Vagina (tissue), 2 donors: ENCODE measurements around the gene SLC12A2. TPM values are rescaled to one million over a fixed set of nuclear protein-coding genes. Genes with fewer than 3 reads are reported as not detected.

Experiments used
- DNase-seq, 2 donors: peaks; one replicate each; pipeline ENCODE4 v3.0.0-alpha.2; 2017; ENCODE audit errors: extremely low spot score in 2 of 2
- H3K27ac ChIP-seq: fragments of 200-600 bp; sonication (generic); one replicate; pipeline ENCODE4 v1.5.1; 2019
- H3K27me3 ChIP-seq: fragments of 200-600 bp; sonication (generic); one replicate; pipeline ENCODE4 v1.5.1; 2019
- H3K36me3 ChIP-seq, 2 donors: fragments of 200-600 bp; sonication (generic); one replicate each; pipeline ENCODE4 v1.5.1; 2017 to 2019
- H3K4me1 ChIP-seq: fragments of 200-600 bp; sonication (generic); one replicate; pipeline ENCODE4 v1.5.1; 2019
- H3K4me3 ChIP-seq, 2 donors: fragments of 200-600 bp; sonication (generic); 1 replicate in 1 of 2; 2 replicates in 1 of 2; pipeline ENCODE4 v1.5.1; 2016 to 2019
- H3K9me3 ChIP-seq: fragments of 200-600 bp; sonication (generic); one replicate; pipeline ENCODE4 v1.5.1; 2019
- POLR2A ChIP-seq, 2 donors: fragments of 450-650 bp; IDR thresholded peaks; one replicate each; pipeline ENCODE4 v1.6.1; 2017; ENCODE audit warnings: antibody characterized with exemption in 2 of 2, mild to moderate bottlenecking in 2 of 2, moderate library complexity in 2 of 2
- POLR2AphosphoS5 ChIP-seq, 2 donors: sonication (generic); formaldehyde crosslinking; IDR thresholded peaks; one replicate each; pipeline ENCODE4 v1.9.0; 2017; ENCODE audit warnings: antibody characterized with exemption in 2 of 2, mild to moderate bottlenecking in 2 of 2, low read depth in 1 of 2; ENCODE audit not compliant: insufficient read depth in 1 of 2
- intact Hi-C: fragments of 100-400 bp; cut with DNase I; formaldehyde crosslinking; loops from one replicate; pipeline ENCODE4 v1.15.1; 2023
- total RNA-seq: library from RNA; depleted of rRNA; stranded (reverse); fragments of >200 nt; gene quantifications from one replicate; pipeline ENCODE4 v1.2.3, GENCODE V29; 2016
- TF ChIP-seq, protein P1 (sequence below), 3 experiments: fragments of 450-650 bp in 2 of 3; fragments of 200-600 bp in 1 of 3; sonication (generic) in 1 of 3; IDR thresholded peaks; one replicate each; pipeline ENCODE4 v1.5.1; 2017 to 2019; ENCODE audit warnings: antibody characterized with exemption in 3 of 3, mild to moderate bottlenecking in 2 of 3, moderate library complexity in 2 of 3

Gene SLC12A2
- total RNA-seq, 1 donor from 2014 or later, result 15.7 TPM

GRCh38 chr5:128199611-128200010 is 116.0 kb downstream of the SLC12A2 start:
- Histone ChIP-seq H3K4me3 (no peak overlapping the region), H3K9me3 (no peaks in the 10 kb centered on the region), H3K27ac (no peak overlapping the region), H3K4me1 (no peaks in the 10 kb centered on the region), H3K27me3 (no peaks in the 10 kb centered on the region), H3K36me3 (no peaks in the 10 kb centered on the region)
- intact Hi-C loops, result loop anchor here (5.0 to 10.0 kb wide), 2 partner anchors 445 to 637 kb away; no protein-coding TSS in a partner anchor
- no peak for DNase-seq
- TF ChIP-seq, protein P1, sequence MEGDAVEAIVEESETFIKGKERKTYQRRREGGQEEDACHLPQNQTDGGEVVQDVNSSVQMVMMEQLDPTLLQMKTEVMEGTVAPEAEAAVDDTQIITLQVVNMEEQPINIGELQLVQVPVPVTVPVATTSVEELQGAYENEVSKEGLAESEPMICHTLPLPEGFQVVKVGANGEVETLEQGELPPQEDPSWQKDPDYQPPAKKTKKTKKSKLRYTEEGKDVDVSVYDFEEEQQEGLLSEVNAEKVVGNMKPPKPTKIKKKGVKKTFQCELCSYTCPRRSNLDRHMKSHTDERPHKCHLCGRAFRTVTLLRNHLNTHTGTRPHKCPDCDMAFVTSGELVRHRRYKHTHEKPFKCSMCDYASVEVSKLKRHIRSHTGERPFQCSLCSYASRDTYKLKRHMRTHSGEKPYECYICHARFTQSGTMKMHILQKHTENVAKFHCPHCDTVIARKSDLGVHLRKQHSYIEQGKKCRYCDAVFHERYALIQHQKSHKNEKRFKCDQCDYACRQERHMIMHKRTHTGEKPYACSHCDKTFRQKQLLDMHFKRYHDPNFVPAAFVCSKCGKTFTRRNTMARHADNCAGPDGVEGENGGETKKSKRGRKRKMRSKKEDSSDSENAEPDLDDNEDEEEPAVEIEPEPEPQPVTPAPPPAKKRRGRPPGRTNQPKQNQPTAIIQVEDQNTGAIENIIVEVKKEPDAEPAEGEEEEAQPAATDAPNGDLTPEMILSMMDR (IDR thresholded peaks at IDR 0.05), result no peak
- TF ChIP-seq POLR2AphosphoS5 (IDR thresholded peaks at IDR 0.05; ENCODE audit: insufficient read depth in 1 of 2, low read depth in 1 of 2) (no peak), POLR2A (IDR thresholded peaks at IDR 0.05) (no peak)

DNA sequence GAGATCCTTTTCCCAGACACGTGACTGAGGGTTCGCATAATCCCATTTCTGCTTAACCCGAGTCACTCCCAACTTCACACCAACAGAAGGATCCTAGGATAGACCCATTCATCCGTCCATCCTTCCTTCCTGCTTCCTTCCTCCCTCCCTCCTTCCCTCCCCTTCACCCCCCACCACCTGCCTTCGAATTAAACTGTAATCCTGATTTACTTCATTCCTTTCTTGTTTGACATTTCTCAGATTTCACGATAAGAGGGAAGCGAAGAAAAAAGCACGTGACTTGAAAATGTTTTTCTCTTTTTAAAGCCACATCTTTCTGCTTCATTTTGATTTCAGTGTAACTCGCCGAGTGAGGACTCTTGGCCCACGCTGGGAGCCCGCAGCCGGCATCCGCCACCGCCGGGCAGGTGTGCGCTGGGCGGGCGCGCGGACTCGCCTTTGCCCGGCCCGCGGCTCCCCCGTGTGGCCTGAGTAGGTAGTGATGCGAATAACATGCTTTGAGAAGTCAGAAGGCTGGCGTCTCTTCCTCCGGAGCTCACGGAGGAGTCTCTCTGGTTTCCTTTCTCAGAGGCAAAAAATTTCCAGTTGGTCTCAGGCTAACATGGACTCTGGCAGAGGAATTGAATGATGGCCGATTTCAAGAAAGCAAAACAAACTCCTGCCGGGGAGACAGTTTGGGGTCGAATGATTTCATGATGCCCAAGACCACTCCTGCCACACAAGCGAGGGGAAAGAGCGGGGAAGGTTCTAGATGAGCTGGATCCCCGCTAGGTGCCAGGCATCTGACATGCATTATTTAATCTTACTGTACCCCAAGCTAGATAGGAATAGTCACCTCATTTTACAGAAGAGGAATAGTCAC is 117.7 kb downstream of the SLC12A2 start:
- no peaks in the 10 kb centered on the region for H3K9me3 ChIP-seq
- no peak overlapping the region for H3K4me3 ChIP-seq
- intact Hi-C loops, result loop anchor here (5.0 to 10.0 kb wide), 2 partner anchors 446 to 639 kb away; no protein-coding TSS in a partner anchor
- H3K27me3 ChIP-seq, result no peaks in the 10 kb centered on the region
- H3K27ac ChIP-seq, result no peak overlapping the region
- no peak for DNase-seq
- H3K4me1 ChIP-seq, result no peaks in the 10 kb centered on the region
- TF ChIP-seq, protein P1 (IDR thresholded peaks at IDR 0.05), result peak; percentile 61 to 84 (median 79)
- no peak for TF ChIP-seq POLR2A (IDR thresholded peaks at IDR 0.05)
- no peak for TF ChIP-seq POLR2AphosphoS5 (IDR thresholded peaks at IDR 0.05; ENCODE audit: insufficient read depth in 1 of 2, low read depth in 1 of 2)
- no peaks in the 10 kb centered on the region for H3K36me3 ChIP-seq

DNA sequence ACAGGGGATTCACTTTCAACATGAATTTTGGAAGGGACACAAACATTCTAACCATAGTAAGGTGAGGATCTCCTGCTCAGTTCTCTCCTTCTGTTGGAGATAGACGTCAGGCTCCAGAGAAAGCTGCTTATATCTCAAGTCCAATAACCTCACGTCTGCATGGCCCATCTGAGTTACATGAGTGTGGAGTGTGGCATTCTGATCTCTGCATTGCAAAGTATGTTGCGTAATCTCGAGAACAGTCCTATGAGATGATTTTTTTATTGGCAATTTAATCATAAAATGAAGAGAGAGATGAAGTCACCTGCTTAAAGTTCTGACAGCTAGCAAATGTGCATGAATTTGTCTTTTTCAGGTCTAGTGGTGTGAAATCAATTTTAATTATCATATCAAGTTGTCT is 118.8 kb downstream of the SLC12A2 start:
- Histone ChIP-seq H3K9me3 (no peaks in the 10 kb centered on the region), H3K27me3 (no peaks in the 10 kb centered on the region), H3K4me3 (no peak overlapping the region), H3K4me1 (no peaks in the 10 kb centered on the region), H3K36me3 (no peaks in the 10 kb centered on the region), H3K27ac (no peak overlapping the region)
- no peak for TF ChIP-seq POLR2A (IDR thresholded peaks at IDR 0.05)
- intact Hi-C loops, result loop anchor here (5.0 to 10.0 kb wide), 2 partner anchors 448 to 640 kb away; no protein-coding TSS in a partner anchor
- DNase-seq, result no peak

DNA sequence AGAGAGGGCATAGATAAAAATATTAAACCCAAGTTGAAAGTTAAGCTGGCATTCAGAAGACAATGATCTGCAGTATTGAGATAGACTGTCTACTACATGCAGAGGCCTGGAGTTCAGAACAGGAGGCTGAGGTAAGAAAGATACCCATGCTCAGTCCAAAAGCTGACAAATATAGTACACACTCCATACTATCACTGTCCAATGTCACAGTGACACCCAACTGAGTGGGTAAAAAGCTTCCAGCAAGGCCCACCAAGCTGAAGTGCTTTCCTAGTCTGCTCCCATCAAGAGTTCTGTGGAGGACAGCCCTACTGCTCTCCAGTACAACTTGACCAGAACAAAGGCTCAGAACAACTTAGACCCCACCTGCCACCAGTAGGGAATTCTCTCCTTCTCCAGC is 124.9 kb downstream of the SLC12A2 start:
- intact Hi-C loops, result loop anchor here (10.0 kb wide), 1 partner anchor 454 kb away; no protein-coding TSS in a partner anchor
- TF ChIP-seq POLR2AphosphoS5 (IDR thresholded peaks at IDR 0.05; ENCODE audit: insufficient read depth in 1 of 2, low read depth in 1 of 2), result no peak
- TF ChIP-seq, protein P1 (IDR thresholded peaks at IDR 0.05), result no peak
- no peak for TF ChIP-seq POLR2A (IDR thresholded peaks at IDR 0.05)

DNA sequence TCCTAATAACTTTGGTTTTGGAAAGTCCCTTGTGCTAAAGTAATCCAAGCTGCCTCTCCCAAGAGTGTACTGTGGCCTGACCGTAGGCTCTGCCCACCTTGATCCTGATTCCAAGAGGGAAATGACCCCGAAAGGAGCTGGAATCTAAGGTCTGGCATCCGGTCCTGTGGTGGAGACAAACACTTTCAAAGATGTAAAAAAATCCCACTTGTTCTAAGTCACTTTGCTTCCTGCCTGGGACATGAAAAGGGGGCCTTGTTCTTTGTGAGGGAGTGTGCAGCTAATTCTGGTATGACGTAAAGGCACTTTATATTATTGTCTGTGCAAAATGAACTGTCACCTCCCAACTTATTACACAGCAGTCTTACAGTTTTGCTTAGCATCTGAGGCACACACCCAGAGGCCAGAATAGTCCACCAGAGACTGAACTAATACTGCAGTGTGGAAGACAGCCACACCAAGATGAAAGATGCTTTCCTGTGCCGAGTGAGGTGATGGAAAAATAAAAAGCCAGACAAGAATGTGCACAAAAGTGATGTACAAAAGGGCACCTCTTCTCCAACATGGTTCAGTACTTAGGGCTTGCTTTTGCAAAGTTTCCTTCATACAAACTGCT is 128.7 kb downstream of the SLC12A2 start:
- DNase-seq, result no peak
- Histone ChIP-seq H3K27ac (no peak overlapping the region), H3K36me3 (no peaks in the 10 kb centered on the region), H3K9me3 (no peaks in the 10 kb centered on the region), H3K4me1 (no peaks in the 10 kb centered on the region), H3K27me3 (no peaks in the 10 kb centered on the region), H3K4me3 (no peak overlapping the region)
- TF ChIP-seq POLR2A (IDR thresholded peaks at IDR 0.05) (no peak), POLR2AphosphoS5 (IDR thresholded peaks at IDR 0.05; ENCODE audit: insufficient read depth in 1 of 2, low read depth in 1 of 2) (no peak)
- TF ChIP-seq, protein P1 (IDR thresholded peaks at IDR 0.05), result no peak
- intact Hi-C loops, result loop anchor here (10.0 kb wide), 1 partner anchor 293 kb away; no protein-coding TSS in a partner anchor

More for the DNA sequence above, 124.9 kb downstream of the SLC12A2 start:
- DNase-seq, result no peak
- Histone ChIP-seq H3K4me3 (no peak overlapping the region), H3K4me1 (no peaks in the 10 kb centered on the region), H3K27me3 (no peaks in the 10 kb centered on the region), H3K27ac (no peak overlapping the region), H3K9me3 (no peaks in the 10 kb centered on the region), H3K36me3 (no peaks in the 10 kb centered on the region)
